ENCODE data around the gene GPR132. TPM values are rescaled to one million over a fixed set of nuclear protein-coding genes. Genes with fewer than 3 reads are reported as not detected.

Gene GPR132
- total and polyA plus RNA-seq, 4 donors: 2.3 to 19.5 (median 5.7) TPM

DNA sequence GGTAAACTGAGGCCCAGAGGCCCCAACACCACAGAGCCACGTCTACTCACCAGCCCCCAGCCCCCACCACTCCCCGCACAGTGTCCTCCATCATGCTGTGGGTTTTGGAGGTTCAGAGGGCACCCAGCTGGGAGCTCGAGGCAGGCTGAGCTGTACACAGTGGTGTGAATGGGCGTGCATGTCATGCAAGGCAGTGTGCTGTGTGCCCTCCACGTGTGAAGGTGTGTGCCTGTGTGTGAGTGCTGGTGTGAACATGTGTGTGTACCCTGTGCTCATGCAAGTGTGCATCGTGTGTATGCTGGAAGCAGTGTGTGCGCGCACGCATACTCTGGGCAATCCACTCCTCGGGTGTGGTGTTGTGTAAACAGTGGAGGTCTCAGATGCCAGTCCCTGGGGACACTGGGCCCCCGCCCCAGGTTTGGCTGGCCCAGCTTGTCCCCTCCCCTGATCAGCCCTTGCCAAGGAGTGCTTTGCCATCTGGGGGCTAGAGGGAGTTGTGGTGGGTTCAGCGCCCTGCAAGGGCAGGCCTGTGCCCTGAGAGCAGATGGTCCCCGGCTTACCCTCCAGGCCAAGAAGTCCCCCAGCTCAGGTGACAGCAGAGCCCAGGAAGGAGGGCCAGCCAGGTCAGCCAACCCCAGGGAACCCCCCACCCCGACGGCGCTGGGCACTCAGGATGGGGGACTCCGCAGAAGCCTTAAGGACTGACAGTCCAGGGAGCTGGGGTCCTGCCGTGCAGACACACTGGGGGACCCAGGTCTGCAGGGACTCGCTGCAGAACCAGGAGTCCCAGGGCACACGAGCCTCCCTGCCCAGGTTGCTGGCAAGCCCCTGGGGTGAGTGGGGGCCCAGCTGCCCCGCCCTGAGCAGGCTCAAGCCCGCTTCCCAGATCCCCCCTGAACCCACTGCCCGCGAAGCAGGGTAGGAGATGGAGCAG, 23.8 kb upstream of the GPR132 start:
- 81 to 87% methylated on average over 24 of the region's 24 CpGs for WGBS, 2 donors
- Histone ChIP-seq H3K4me3 (no peak overlapping the region), H3K9ac (ENCODE audit: insufficient read depth in 1 of 2, low read length in 2 of 2) (no peak overlapping the region), H3K36me3 (ENCODE audit: control insufficient read depth in 4 of 4, insufficient read depth in 4 of 4, low read length in 4 of 4) (no peaks in the 10 kb centered on the region), H3K27ac (ENCODE audit: low read depth in 1 of 2, low read length in 1 of 2) (peak overlapping the region in 1 of 2 donors; percentile 42), H3K9me3 (ENCODE audit: control insufficient read depth in 4 of 4, insufficient read depth in 3 of 4, low read length in 3 of 4) (no peaks in the 10 kb centered on the region), H3K27me3 (ENCODE audit: control insufficient read depth in 3 of 3, insufficient read depth in 3 of 3, low read length in 2 of 3) (no peaks in the 10 kb centered on the region), H3K4me1 (ENCODE audit: control insufficient read depth in 5 of 5, insufficient read depth in 5 of 5, low read length in 5 of 5) (peaks cover 0 to 34% (median 11%) of the 10 kb centered on the region in 5 donors)
- TF ChIP-seq, protein P1, sequence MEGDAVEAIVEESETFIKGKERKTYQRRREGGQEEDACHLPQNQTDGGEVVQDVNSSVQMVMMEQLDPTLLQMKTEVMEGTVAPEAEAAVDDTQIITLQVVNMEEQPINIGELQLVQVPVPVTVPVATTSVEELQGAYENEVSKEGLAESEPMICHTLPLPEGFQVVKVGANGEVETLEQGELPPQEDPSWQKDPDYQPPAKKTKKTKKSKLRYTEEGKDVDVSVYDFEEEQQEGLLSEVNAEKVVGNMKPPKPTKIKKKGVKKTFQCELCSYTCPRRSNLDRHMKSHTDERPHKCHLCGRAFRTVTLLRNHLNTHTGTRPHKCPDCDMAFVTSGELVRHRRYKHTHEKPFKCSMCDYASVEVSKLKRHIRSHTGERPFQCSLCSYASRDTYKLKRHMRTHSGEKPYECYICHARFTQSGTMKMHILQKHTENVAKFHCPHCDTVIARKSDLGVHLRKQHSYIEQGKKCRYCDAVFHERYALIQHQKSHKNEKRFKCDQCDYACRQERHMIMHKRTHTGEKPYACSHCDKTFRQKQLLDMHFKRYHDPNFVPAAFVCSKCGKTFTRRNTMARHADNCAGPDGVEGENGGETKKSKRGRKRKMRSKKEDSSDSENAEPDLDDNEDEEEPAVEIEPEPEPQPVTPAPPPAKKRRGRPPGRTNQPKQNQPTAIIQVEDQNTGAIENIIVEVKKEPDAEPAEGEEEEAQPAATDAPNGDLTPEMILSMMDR (IDR thresholded peaks at IDR 0.05; ENCODE audit: control extremely low read depth, extremely low read depth): no peak
- ATAC-seq (ENCODE audit: insufficient read depth, low FRiP score) (no peak), DNase-seq (no peak)

DNA sequence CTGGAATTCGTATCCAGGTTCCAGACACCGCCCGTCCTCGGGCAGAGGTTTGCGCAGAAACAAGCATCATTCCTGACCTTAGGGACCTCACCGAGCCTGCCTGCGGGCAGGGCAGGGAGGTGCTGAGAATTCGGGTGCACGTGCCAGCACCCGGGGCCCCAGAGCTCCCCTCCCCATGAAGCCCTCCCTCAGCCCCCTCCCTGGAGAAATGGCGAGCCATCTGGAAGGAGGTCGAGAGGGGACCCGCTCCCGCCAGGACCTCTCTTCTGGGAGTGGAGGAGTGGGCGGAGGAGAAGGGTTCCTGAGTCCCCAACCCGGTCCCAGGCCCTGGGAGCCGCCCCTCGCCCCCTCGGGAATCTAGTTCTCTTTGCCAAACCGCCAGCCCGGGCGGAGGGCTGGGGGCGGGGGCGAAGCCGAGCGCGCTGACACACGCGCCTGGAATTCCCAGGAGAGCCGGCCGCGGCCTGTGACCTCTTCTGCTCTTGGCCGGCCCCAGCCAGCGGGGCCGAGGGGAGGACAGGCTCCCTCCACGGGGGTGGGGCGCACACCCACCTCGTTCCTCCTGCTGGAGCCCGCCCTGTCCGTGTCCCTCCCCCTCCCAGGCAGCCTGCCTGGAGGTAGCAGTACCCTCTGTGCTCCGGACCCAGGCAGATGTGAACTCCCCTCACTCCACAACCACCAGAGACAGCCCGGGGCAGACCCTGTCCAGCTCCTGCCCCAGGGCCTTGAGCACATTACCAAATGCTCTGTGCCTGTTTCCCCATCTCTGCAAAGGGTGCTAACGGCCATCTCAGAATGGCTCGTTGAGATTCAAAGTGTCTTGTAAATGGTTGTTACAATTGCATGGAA, 23.0 kb upstream of the GPR132 start:
- TF ChIP-seq, protein P1 (IDR thresholded peaks at IDR 0.05; ENCODE audit: control extremely low read depth, extremely low read depth): no peak
- DNase-seq (peak; percentile 45 to 72 (median 69)), ATAC-seq (ENCODE audit: insufficient read depth, low FRiP score) (peak; percentile 9)
- no peak overlapping the region for H3K4me3 ChIP-seq
- H3K9me3 ChIP-seq (ENCODE audit: control insufficient read depth in 4 of 4, insufficient read depth in 3 of 4, low read length in 3 of 4): no peaks in the 10 kb centered on the region
- H3K27me3 ChIP-seq (ENCODE audit: control insufficient read depth in 3 of 3, insufficient read depth in 3 of 3, low read length in 2 of 3): no peaks in the 10 kb centered on the region
- H3K9ac ChIP-seq (ENCODE audit: insufficient read depth in 1 of 2, low read length in 2 of 2): no peak overlapping the region
- H3K27ac ChIP-seq (ENCODE audit: low read depth in 1 of 2, low read length in 1 of 2): peak overlapping the region in 1 of 2 donors; percentile 42
- no peaks in the 10 kb centered on the region for H3K36me3 ChIP-seq (ENCODE audit: control insufficient read depth in 4 of 4, insufficient read depth in 4 of 4, low read length in 4 of 4)
- WGBS, 2 donors: 27 to 33% methylated on average over 38 to 44 of the region's 44 CpGs
- H3K4me1 ChIP-seq (ENCODE audit: control insufficient read depth in 5 of 5, insufficient read depth in 5 of 5, low read length in 5 of 5): peaks cover 0 to 30% (median 11%) of the 10 kb centered on the region in 5 donors

DNA sequence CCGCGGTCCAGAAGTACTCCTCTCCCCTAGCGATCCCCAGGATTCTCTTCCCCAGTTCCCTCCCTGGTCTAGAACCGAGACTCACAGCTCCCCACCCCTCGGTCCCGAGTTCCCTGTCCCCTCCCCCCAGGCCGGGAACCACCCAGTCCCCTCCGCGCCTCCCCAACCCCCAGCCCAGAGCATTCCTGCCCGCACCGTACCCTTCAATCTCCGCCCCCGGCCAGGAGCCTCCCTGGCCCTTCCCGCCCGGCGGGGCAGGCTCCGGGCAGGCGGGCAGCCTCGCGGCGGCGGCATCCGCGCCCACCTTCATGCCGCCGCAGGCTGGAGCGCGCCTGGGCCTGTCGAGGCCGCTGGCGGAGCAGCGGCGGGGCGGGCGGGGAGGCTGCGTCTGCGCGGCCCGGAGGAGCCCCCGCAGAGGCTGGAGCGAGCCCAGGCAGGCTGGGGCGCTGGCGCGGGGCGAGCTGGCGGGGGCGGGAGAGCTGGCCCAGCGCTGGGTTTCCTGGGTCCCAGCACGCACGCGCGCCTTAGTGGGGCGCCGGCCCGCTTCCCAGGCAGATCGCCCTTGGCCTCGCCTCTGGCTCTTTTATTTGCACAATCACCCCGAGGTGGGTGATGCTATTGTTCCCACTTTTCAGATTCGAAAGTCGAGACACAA, 22.2 kb upstream of the GPR132 start:
- no peaks in the 10 kb centered on the region for H3K27me3 ChIP-seq (ENCODE audit: control insufficient read depth in 3 of 3, insufficient read depth in 3 of 3, low read length in 2 of 3)
- 2% methylated on average over 47 to 60 of the region's 60 CpGs for WGBS, 2 donors
- no peak overlapping the region for H3K4me3 ChIP-seq
- H3K9ac ChIP-seq (ENCODE audit: insufficient read depth in 1 of 2, low read length in 2 of 2): no peak overlapping the region
- ATAC-seq (ENCODE audit: insufficient read depth, low FRiP score): peak; percentile 10
- no peaks in the 10 kb centered on the region for H3K36me3 ChIP-seq (ENCODE audit: control insufficient read depth in 4 of 4, insufficient read depth in 4 of 4, low read length in 4 of 4)
- peaks cover 0 to 25% (median 11%) of the 10 kb centered on the region in 5 donors for H3K4me1 ChIP-seq (ENCODE audit: control insufficient read depth in 5 of 5, insufficient read depth in 5 of 5, low read length in 5 of 5)
- no peaks in the 10 kb centered on the region for H3K9me3 ChIP-seq (ENCODE audit: control insufficient read depth in 4 of 4, insufficient read depth in 3 of 4, low read length in 3 of 4)
- peak; percentile 31 to 66 (median 43) for DNase-seq
- TF ChIP-seq, protein P1 (IDR thresholded peaks at IDR 0.05; ENCODE audit: control extremely low read depth, extremely low read depth): no peak
- H3K27ac ChIP-seq (ENCODE audit: low read depth in 1 of 2, low read length in 1 of 2): no peak overlapping the region

All from lung (tissue), 12 donors.